BE2C (cell line): ENCODE data around the gene MEPCE.

Experiments used
- DNase-seq: peaks from one replicate; pipeline ENCODE4 v3.0.0-alpha.2; 2020
- H3K27me3 ChIP-seq: fragments of 250-450 bp; sonication (Bioruptor Pico); 2 replicates; pipeline ENCODE4 v1.5.1; 2020; ENCODE audit warnings: mild to moderate bottlenecking
- H3K36me3 ChIP-seq: fragments of 250-450 bp; sonication (Bioruptor Pico); 2 replicates; pipeline ENCODE4 v1.5.1; 2020; ENCODE audit warnings: mild to moderate bottlenecking
- H3K4me1 ChIP-seq: fragments of 250-450 bp; sonication (Bioruptor Pico); 2 replicates; pipeline ENCODE4 v1.5.1; 2020
- H3K4me3 ChIP-seq: 2 replicates; pipeline ENCODE4 v1.5.1; 2011; ENCODE audit warnings: low read depth, low read length
- H3K9me3 ChIP-seq: fragments of 250-450 bp; sonication (Bioruptor Pico); 2 replicates; pipeline ENCODE4 v1.5.1; 2020
- TF ChIP-seq, protein P1 (sequence below): IDR thresholded peaks from 2 replicates; pipeline ENCODE4 v1.5.1; 2012; ENCODE audit warnings: mild to moderate bottlenecking, low read depth, low read length

MEPCE gene

DNA sequence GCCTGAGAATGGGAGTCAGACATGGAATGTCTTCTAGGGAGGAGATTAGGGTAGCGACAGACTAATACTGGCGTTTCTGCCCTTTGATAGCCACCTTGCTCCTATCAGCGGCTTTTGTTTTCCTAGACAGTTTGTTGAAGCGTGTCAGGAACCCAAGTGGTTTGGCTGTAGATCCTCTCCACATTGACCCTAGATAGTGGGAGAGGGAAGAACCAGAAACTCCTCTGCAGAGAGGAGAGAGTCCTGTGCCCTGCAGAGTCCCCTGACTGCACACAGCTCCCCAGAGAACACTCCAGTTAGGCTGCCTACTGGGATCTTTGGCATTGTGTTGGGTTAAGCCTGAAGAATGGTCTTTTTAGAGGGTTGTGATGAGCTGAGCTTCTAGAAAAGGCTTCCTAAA lies 2.4 kb downstream of the MEPCE start:
- Histone ChIP-seq H3K4me3 (no peak overlapping the region), H3K9me3 (no peaks in the 10 kb centered on the region), H3K36me3 (peaks cover 47% of the 10 kb centered on the region), H3K4me1 (no peaks in the 10 kb centered on the region; the same call in 1 of the 2 replicates), H3K27me3 (no peaks in the 10 kb centered on the region)
- TF ChIP-seq, protein P1, sequence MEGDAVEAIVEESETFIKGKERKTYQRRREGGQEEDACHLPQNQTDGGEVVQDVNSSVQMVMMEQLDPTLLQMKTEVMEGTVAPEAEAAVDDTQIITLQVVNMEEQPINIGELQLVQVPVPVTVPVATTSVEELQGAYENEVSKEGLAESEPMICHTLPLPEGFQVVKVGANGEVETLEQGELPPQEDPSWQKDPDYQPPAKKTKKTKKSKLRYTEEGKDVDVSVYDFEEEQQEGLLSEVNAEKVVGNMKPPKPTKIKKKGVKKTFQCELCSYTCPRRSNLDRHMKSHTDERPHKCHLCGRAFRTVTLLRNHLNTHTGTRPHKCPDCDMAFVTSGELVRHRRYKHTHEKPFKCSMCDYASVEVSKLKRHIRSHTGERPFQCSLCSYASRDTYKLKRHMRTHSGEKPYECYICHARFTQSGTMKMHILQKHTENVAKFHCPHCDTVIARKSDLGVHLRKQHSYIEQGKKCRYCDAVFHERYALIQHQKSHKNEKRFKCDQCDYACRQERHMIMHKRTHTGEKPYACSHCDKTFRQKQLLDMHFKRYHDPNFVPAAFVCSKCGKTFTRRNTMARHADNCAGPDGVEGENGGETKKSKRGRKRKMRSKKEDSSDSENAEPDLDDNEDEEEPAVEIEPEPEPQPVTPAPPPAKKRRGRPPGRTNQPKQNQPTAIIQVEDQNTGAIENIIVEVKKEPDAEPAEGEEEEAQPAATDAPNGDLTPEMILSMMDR = no peak
- no peak for DNase-seq

- DNase-seq = no peak
- TF ChIP-seq, protein P1 = no peak
- H3K9me3 ChIP-seq = no peaks in the 10 kb centered on the region
- no peaks in the 10 kb centered on the region; the same call in 1 of the 2 replicates for H3K4me1 ChIP-seq
- peaks cover 47% of the 10 kb centered on the region for H3K36me3 ChIP-seq
- H3K27me3 ChIP-seq = no peaks in the 10 kb centered on the region
- no peak overlapping the region for H3K4me3 ChIP-seq
Measured at GRCh38 chr7:100432621-100433275, 3.1 kb downstream of the MEPCE start.

DNA sequence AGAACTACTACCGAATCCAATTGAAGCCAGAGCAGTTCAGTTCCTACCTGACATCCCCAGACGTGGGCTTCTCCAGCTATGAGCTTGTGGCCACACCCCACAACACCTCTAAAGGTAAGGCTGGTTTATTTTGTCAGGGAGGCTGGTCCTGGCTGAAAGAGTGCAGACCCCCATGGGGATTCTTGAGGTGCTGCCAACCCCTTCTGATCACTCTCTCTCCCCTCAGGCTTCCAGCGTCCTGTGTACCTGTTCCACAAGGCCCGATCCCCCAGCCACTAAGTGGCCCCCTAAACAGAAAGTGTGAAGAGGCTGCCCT lies 3.6 kb downstream of the MEPCE start:
- DNase-seq = no peak
- Histone ChIP-seq H3K36me3 (peaks cover 47% of the 10 kb centered on the region), H3K4me1 (no peaks in the 10 kb centered on the region; the same call in 1 of the 2 replicates), H3K4me3 (no peak overlapping the region), H3K27me3 (no peaks in the 10 kb centered on the region), H3K9me3 (no peaks in the 10 kb centered on the region)
- TF ChIP-seq, protein P1 = no peak

DNA sequence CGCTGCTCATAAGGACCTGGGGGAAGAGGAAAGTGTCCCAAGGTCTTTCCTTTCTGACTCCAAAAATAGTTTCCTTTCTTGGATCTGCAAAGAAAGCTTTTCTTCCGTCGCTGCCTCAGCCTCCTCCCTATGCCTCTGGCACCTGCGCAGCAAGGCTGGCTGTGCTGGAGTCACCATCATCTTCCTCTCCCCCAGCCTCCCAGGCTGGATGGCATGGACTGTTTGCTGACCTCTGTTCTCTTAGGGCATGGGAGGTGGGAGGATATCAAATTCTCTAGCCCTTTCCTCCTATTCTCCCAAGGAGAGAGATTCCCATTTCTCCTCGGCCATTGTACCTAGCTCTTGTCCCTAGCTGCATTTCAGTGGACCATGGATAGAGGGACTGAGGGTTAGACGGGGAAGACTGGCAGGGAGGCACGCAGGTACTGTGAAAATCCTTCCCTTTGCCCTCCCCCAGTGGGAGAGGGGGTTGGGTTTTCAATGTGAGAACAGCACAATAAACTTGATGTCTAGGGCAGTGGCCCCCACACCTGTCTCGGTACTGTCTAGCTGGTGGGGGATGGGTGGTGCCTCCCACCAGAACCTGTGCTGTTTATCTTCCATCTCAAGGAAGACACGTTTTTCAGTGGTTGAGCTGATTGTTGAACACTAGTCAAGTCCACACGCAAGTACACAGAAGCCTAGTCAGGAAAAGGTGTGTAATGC lies 4.1 kb downstream of the MEPCE start:
- H3K36me3 ChIP-seq = peaks cover 47% of the 10 kb centered on the region
- no peaks in the 10 kb centered on the region for H3K9me3 ChIP-seq
- no peak for DNase-seq
- H3K4me1 ChIP-seq = no peaks in the 10 kb centered on the region; the same call in 1 of the 2 replicates
- no peaks in the 10 kb centered on the region for H3K27me3 ChIP-seq
- H3K4me3 ChIP-seq = no peak overlapping the region
- TF ChIP-seq, protein P1 = no peak

GRCh38 chr7:100434297-100435144 lies 4.9 kb downstream of the MEPCE start:
- Histone ChIP-seq H3K4me3 (peak overlapping the region; percentile 89), H3K27me3 (no peaks in the 10 kb centered on the region), H3K4me1 (no peaks in the 10 kb centered on the region; the same call in 1 of the 2 replicates), H3K9me3 (no peaks in the 10 kb centered on the region), H3K36me3 (peaks cover 47% of the 10 kb centered on the region)
- DNase-seq = no peak
- TF ChIP-seq, protein P1 = no peak
